Osteoblast (primary cell): ENCODE results near the gene RAX. TPM values are rescaled to one million over a fixed set of nuclear protein-coding genes. Genes with fewer than 3 reads are reported as not detected.

Experiments used
- DNase-seq: peaks from one replicate; pipeline ENCODE4 v3.0.0; 2011; ENCODE audit warnings: low spot score, mixed read lengths; ENCODE audit not compliant: insufficient read length; ENCODE audit errors: missing footprints
- H2AFZ ChIP-seq: 2 replicates; pipeline ENCODE4 v1.6.0; 2011; ENCODE audit warnings: mild to moderate bottlenecking, low read length
- H3K27ac ChIP-seq: 2 replicates; pipeline ENCODE4 v1.5.1; 2011; ENCODE audit warnings: mild to moderate bottlenecking, low read depth, low read length, moderate library complexity
- H3K27me3 ChIP-seq: 2 replicates; pipeline ENCODE4 v1.6.0; 2012; ENCODE audit warnings: mild to moderate bottlenecking, control low read depth, inconsistent platforms, low read length, moderate library complexity; ENCODE audit not compliant: insufficient read depth
- H3K36me3 ChIP-seq: 2 replicates; pipeline ENCODE4 v1.5.1; 2011; ENCODE audit warnings: mild to moderate bottlenecking, low read length, control low read depth, moderate library complexity; ENCODE audit not compliant: insufficient read depth
- H3K4me1 ChIP-seq: 2 replicates; pipeline ENCODE4 v1.5.1; 2011; ENCODE audit warnings: mild to moderate bottlenecking, low read length, control low read depth, moderate library complexity; ENCODE audit not compliant: insufficient read depth
- H3K4me2 ChIP-seq: 2 replicates; pipeline ENCODE4 v1.6.0; 2011; ENCODE audit warnings: mild to moderate bottlenecking, low read length; ENCODE audit not compliant: insufficient read depth
- H3K4me3 ChIP-seq: fragments of 200-600 bp; sonication (generic); 3 replicates; pipeline ENCODE4 v1.5.1; 2012; ENCODE audit warnings: mild to moderate bottlenecking, low read length, inconsistent platforms; ENCODE audit not compliant: insufficient read depth
- H3K79me2 ChIP-seq: 2 replicates; pipeline ENCODE4 v1.6.0; 2012; ENCODE audit warnings: mild to moderate bottlenecking, low read length, control low read depth, inconsistent platforms; ENCODE audit not compliant: insufficient read depth
- H3K9me3 ChIP-seq: 2 replicates; pipeline ENCODE4 v1.5.1; 2011; ENCODE audit warnings: low read depth, low read length, control low read depth
- H4K20me1 ChIP-seq: 2 replicates; pipeline ENCODE4 v1.6.0; 2012; ENCODE audit warnings: mild to moderate bottlenecking, low read length, control low read depth; ENCODE audit not compliant: insufficient read depth
- CTCF ChIP-seq: IDR thresholded peaks from 2 replicates; pipeline ENCODE4 v1.5.1; 2011; ENCODE audit warnings: mild to moderate bottlenecking, low read depth, low read length, moderate library complexity; ENCODE audit errors: extremely low read depth
- total RNA-seq: library from RNA; depleted of rRNA; stranded (reverse); fragments of >200 nt; gene quantifications from 2 replicates; pipeline ENCODE4 v1.2.3, GENCODE V29; 2012

RAX gene
- total RNA-seq, 1 donor = not detected

- TF ChIP-seq CTCF = no peak
- no peak overlapping the region for H3K4me3 ChIP-seq
- H3K4me2 ChIP-seq = no peak overlapping the region
- no peak overlapping the region for H3K27ac ChIP-seq
- no peaks in the 10 kb centered on the region for H3K36me3 ChIP-seq
- no peak overlapping the region for H2AFZ ChIP-seq
- peaks cover under 1% of the 10 kb centered on the region for H3K4me1 ChIP-seq
- H3K27me3 ChIP-seq = peaks cover 64% of the 10 kb centered on the region
- H3K9me3 ChIP-seq = no peaks in the 10 kb centered on the region
- no peaks in the 10 kb centered on the region for H4K20me1 ChIP-seq
- peak; percentile 27 for DNase-seq
- H3K79me2 ChIP-seq = no peaks in the 10 kb centered on the region
These were observed 29.8 kb upstream of the RAX start for GRCh38 chr18:59303006-59303405.

- no peak overlapping the region for H3K4me2 ChIP-seq
These were observed 28.7 kb upstream of the RAX start for GRCh38 chr18:59301929-59302328.

GRCh38 chr18:59300676-59301285 lies 27.5 kb upstream of the RAX start:
- no peak for TF ChIP-seq CTCF
- no peaks in the 10 kb centered on the region for H3K79me2 ChIP-seq
- no peak overlapping the region for H3K4me2 ChIP-seq
- H4K20me1 ChIP-seq = no peaks in the 10 kb centered on the region
- no peaks in the 10 kb centered on the region for H3K9me3 ChIP-seq
- H3K27ac ChIP-seq = no peak overlapping the region
- H3K36me3 ChIP-seq = no peaks in the 10 kb centered on the region
- peaks cover 57% of the 10 kb centered on the region for H3K27me3 ChIP-seq
- no peaks in the 10 kb centered on the region for H3K4me1 ChIP-seq
- no peak overlapping the region for H2AFZ ChIP-seq
- no peak overlapping the region for H3K4me3 ChIP-seq
- peak; percentile 11 for DNase-seq

More at GRCh38 chr18:59301929-59302328, 28.7 kb upstream of the RAX start:
- no peaks in the 10 kb centered on the region for H3K36me3 ChIP-seq
- no peak overlapping the region for H2AFZ ChIP-seq
- no peaks in the 10 kb centered on the region for H4K20me1 ChIP-seq
- TF ChIP-seq CTCF = no peak
- no peak for DNase-seq
- H3K9me3 ChIP-seq = no peaks in the 10 kb centered on the region
- no peak overlapping the region for H3K4me3 ChIP-seq
- H3K27ac ChIP-seq = no peak overlapping the region
- H3K4me1 ChIP-seq = no peaks in the 10 kb centered on the region
- H3K79me2 ChIP-seq = no peaks in the 10 kb centered on the region
- peaks cover 60% of the 10 kb centered on the region for H3K27me3 ChIP-seq

- peaks cover 56% of the 10 kb centered on the region for H3K27me3 ChIP-seq
These were observed 25.6 kb upstream of the RAX start for GRCh38 chr18:59298871-59299270.

More at GRCh38 chr18:59298871-59299270, 25.6 kb upstream of the RAX start:
- H3K4me3 ChIP-seq = no peak overlapping the region
- H3K4me1 ChIP-seq = no peaks in the 10 kb centered on the region
- no peak for TF ChIP-seq CTCF
- no peaks in the 10 kb centered on the region for H3K79me2 ChIP-seq
- no peak overlapping the region for H3K4me2 ChIP-seq
- H3K36me3 ChIP-seq = no peaks in the 10 kb centered on the region
- no peak overlapping the region for H2AFZ ChIP-seq
- no peaks in the 10 kb centered on the region for H4K20me1 ChIP-seq
- no peak overlapping the region for H3K27ac ChIP-seq
- no peaks in the 10 kb centered on the region for H3K9me3 ChIP-seq
- DNase-seq = no peak
